GM18873 (cell line): ENCODE data around the gene IDS.

Source experiments
- ATAC-seq: cut with Tn5 transposase; IDR thresholded peaks from one replicate; pipeline ENCODE4 v1.9.1; 2021; ENCODE audit warnings: mild to moderate bottlenecking, moderate library complexity, moderate number of reproducible peaks; ENCODE audit not compliant: unreplicated experiment, low FRiP score

IDS gene

GRCh38 chrX:149467461-149467860 is 37.6 kb downstream of the IDS start:
- no peak for ATAC-seq

- ATAC-seq = no peak
Measured at GRCh38 chrX:149462849-149463248, 42.3 kb downstream of the IDS start.

- ATAC-seq = no peak
Measured at GRCh38 chrX:149461746-149462145, 43.4 kb downstream of the IDS start.

- no peak for ATAC-seq
Measured at GRCh38 chrX:149458586-149458985, 46.5 kb downstream of the IDS start.

- ATAC-seq = no peak
Measured at GRCh38 chrX:149456476-149457245, 48.4 kb downstream of the IDS start.

GRCh38 chrX:149455934-149456333 is 49.2 kb downstream of the IDS start:
- no peak for ATAC-seq

- ATAC-seq = no peak
Measured at GRCh38 chrX:149453906-149454822, 50.9 kb downstream of the IDS start.

- no peak for ATAC-seq
Measured at GRCh38 chrX:149453030-149453429, 52.1 kb downstream of the IDS start.

- no peak for ATAC-seq
Measured at GRCh38 chrX:149433451-149433850, 71.7 kb downstream of the IDS start.

- no peak for ATAC-seq
Measured at GRCh38 chrX:149433051-149433450, 72.1 kb downstream of the IDS start.
